GM12892 (cell line): ENCODE data around the gene SIK3.

Experiments
- POLR2A ChIP-seq: IDR thresholded peaks from 2 replicates; pipeline ENCODE4 v1.6.1; 2011; ENCODE audit warnings: low read depth, low read length, control low read depth
- TAF1 ChIP-seq: IDR thresholded peaks from 2 replicates; pipeline ENCODE4 v1.6.1; 2011; ENCODE audit warnings: low read depth, mild to moderate bottlenecking, control low read depth, low read length, borderline replicate concordance

DNA sequence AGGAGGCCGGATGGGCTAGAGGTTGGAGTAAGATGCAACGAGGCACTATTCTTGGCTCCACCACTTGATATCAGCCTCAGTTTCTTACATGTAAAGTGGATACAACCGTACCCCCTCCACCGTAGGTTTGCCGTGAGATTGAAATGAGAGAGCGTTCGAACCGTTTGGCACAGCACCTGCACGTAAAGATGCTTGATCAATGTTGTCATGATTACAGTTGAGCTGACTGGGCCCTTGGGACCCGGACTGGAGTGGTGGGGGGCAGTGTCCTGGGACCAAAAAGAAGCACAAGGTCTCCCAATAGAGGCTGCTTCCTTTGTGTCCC is 264.8 kb downstream of the SIK3 start:
- TF ChIP-seq POLR2A: no peak
- no peak for TF ChIP-seq TAF1
